CD8-positive, alpha-beta memory T cell (primary cell): Measurements from ENCODE around the gene SHC3. TPM values are rescaled to one million over a fixed set of nuclear protein-coding genes. Genes with fewer than 3 reads are reported as not detected.

Experiments
- CTCF ChIA-PET: fragments of 350-600 bp; sonication (Branson Sonifier 250); formaldehyde crosslinking; loops from one replicate; lab custom pipeline; 2021; ENCODE audit warnings: antibody characterized with exemption; lab: Charles Lee
- POLR2A ChIA-PET: fragments of 350-600 bp; sonication (Branson Sonifier 250); formaldehyde crosslinking; loops from one replicate; lab custom pipeline; 2021; ENCODE audit warnings: antibody characterized with exemption; lab: Charles Lee
- DNase-seq, 5 donors: peaks; one replicate each; pipeline versions ENCODE4 v3.0.0 to v3.0.0-alpha.2; 2020 to 2022; ENCODE audit warnings: mixed read lengths in 1 of 5
- H3K27ac ChIP-seq: one replicate; pipeline ENCODE4 v1.7.0; 2013; ENCODE audit warnings: low read depth, mild to moderate bottlenecking, low read length, moderate library complexity
- H3K27me3 ChIP-seq: 2 replicates; pipeline ENCODE4 v1.7.0; 2013; ENCODE audit warnings: low read length, mild to moderate bottlenecking; ENCODE audit not compliant: insufficient read depth, poor library complexity, severe bottlenecking
- H3K36me3 ChIP-seq: 2 replicates; pipeline ENCODE4 v1.7.0; 2013; ENCODE audit warnings: mild to moderate bottlenecking, low read length, moderate library complexity; ENCODE audit not compliant: insufficient read depth
- H3K4me1 ChIP-seq: 2 replicates; pipeline ENCODE4 v1.7.0; 2013; ENCODE audit warnings: mild to moderate bottlenecking, low read length, moderate library complexity; ENCODE audit not compliant: insufficient read depth
- H3K4me3 ChIP-seq: 2 replicates; pipeline ENCODE4 v1.7.0; 2013; ENCODE audit warnings: mild to moderate bottlenecking, low read length
- H3K9me3 ChIP-seq: 2 replicates; pipeline ENCODE4 v1.7.0; 2013; ENCODE audit warnings: mild to moderate bottlenecking, low read length
- H3K27ac Mint-ChIP-seq, 8 donors: one replicate each; pipeline ENCODE4 v1.8.0; 2020 to 2021; ENCODE audit warnings: mixed read lengths in 8 of 8, mild to moderate bottlenecking in 6 of 8, inconsistent platforms in 3 of 8, moderate library complexity in 3 of 8
- H3K27me3 Mint-ChIP-seq, 2 donors: one replicate each; pipeline ENCODE4 v1.8.0; 2020 to 2021; ENCODE audit warnings: mixed read lengths in 2 of 2, mild to moderate bottlenecking in 1 of 2, moderate library complexity in 1 of 2
- H3K36me3 Mint-ChIP-seq, 3 donors: one replicate each; pipeline ENCODE4 v1.8.0; 2020 to 2021; ENCODE audit warnings: mixed read lengths in 3 of 3, inconsistent platforms in 1 of 3, mild to moderate bottlenecking in 1 of 3
- H3K4me1 Mint-ChIP-seq, 3 donors: one replicate each; pipeline ENCODE4 v1.8.0; 2020 to 2021; ENCODE audit warnings: mixed read lengths in 3 of 3, inconsistent platforms in 1 of 3, mild to moderate bottlenecking in 1 of 3
- H3K4me3 Mint-ChIP-seq, 7 donors: one replicate each; pipeline ENCODE4 v1.8.0; 2020 to 2021; ENCODE audit warnings: mixed read lengths in 7 of 7, mild to moderate bottlenecking in 6 of 7, moderate library complexity in 4 of 7, inconsistent platforms in 2 of 7
- H3K9me3 Mint-ChIP-seq, 5 donors: one replicate each; pipeline ENCODE4 v1.8.0; 2020 to 2022; ENCODE audit warnings: mixed read lengths in 5 of 5, mild to moderate bottlenecking in 3 of 5, moderate library complexity in 2 of 5, inconsistent platforms in 1 of 5
- polyA plus RNA-seq: library from polyadenylated mRNA; unstranded; fragments of 300-500 nt; fragmentation: Illumina TruSeq; gene quantifications from one replicate; pipeline ENCODE4 v1.2.3, GENCODE V29; 2021
- total RNA-seq, 2 experiments: library from RNA; stranded (reverse); gene quantifications; one replicate each; pipeline ENCODE4 v1.2.3, GENCODE V29; 2021

SHC3 gene
- total and polyA plus RNA-seq, 3 experiments from 2014 or later: not detected

- H3K4me3 Mint-ChIP-seq: no peak overlapping the region
- POLR2A ChIA-PET: no interaction called here
- Histone ChIP-seq H3K4me3 (no peak overlapping the region), H3K27me3 (no peaks in the 10 kb centered on the region), H3K9me3 (no peaks in the 10 kb centered on the region), H3K27ac (no peak overlapping the region), H3K4me1 (no peaks in the 10 kb centered on the region), H3K36me3 (no peaks in the 10 kb centered on the region)
- DNase-seq: no peak
- H3K4me1 Mint-ChIP-seq: no peaks in the 10 kb centered on the region
- no peak overlapping the region for H3K27ac Mint-ChIP-seq
- peaks cover 10 to 17% (median 13%) of the 10 kb centered on the region in 5 donors for H3K9me3 Mint-ChIP-seq
- H3K36me3 Mint-ChIP-seq: no peaks in the 10 kb centered on the region
- CTCF ChIA-PET: no interaction called here
- peaks cover 19 to 50% of the 10 kb centered on the region in 2 donors for H3K27me3 Mint-ChIP-seq
Observed at GRCh38 chr9:89032661-89033060, 146.0 kb downstream of the SHC3 start.

- Histone ChIP-seq H3K27ac (no peak overlapping the region), H3K27me3 (no peaks in the 10 kb centered on the region), H3K36me3 (no peaks in the 10 kb centered on the region), H3K9me3 (no peaks in the 10 kb centered on the region), H3K4me1 (no peaks in the 10 kb centered on the region), H3K4me3 (no peak overlapping the region)
- no peak for DNase-seq
- H3K36me3 Mint-ChIP-seq: no peaks in the 10 kb centered on the region
- H3K9me3 Mint-ChIP-seq: peaks cover 10 to 17% (median 13%) of the 10 kb centered on the region in 5 donors
- H3K4me3 Mint-ChIP-seq: no peak overlapping the region
- H3K27me3 Mint-ChIP-seq: peaks cover 19 to 52% of the 10 kb centered on the region in 2 donors
- POLR2A ChIA-PET: no interaction called here
- no peak overlapping the region for H3K27ac Mint-ChIP-seq
- H3K4me1 Mint-ChIP-seq: no peaks in the 10 kb centered on the region
- CTCF ChIA-PET: no interaction called here
Observed at GRCh38 chr9:89032173-89032572, 146.4 kb downstream of the SHC3 start.

- Mint-ChIP-seq H3K4me3 (no peak overlapping the region), H3K27me3 (peaks cover 16 to 44% of the 10 kb centered on the region in 2 donors), H3K9me3 (peaks cover 12 to 17% (median 15%) of the 10 kb centered on the region in 5 donors), H3K27ac (no peak overlapping the region), H3K4me1 (no peaks in the 10 kb centered on the region), H3K36me3 (no peaks in the 10 kb centered on the region)
- ChIA-PET CTCF (no interaction called here), POLR2A (no interaction called here)
- Histone ChIP-seq H3K4me1 (no peaks in the 10 kb centered on the region), H3K27me3 (no peaks in the 10 kb centered on the region), H3K27ac (no peak overlapping the region), H3K36me3 (no peaks in the 10 kb centered on the region), H3K9me3 (no peaks in the 10 kb centered on the region), H3K4me3 (no peak overlapping the region)
- DNase-seq: no peak
Observed at GRCh38 chr9:89029788-89030187, 148.8 kb downstream of the SHC3 start.

GRCh38 chr9:89026876-89027275 lies 151.7 kb downstream of the SHC3 start:
- H3K9me3 ChIP-seq: no peaks in the 10 kb centered on the region
- no peaks in the 10 kb centered on the region for H3K4me1 ChIP-seq
- Mint-ChIP-seq H3K27ac (no peak overlapping the region), H3K36me3 (no peaks in the 10 kb centered on the region), H3K4me1 (no peaks in the 10 kb centered on the region), H3K27me3 (peaks cover 9 to 26% of the 10 kb centered on the region in 2 donors), H3K9me3 (peaks cover 12 to 17% (median 15%) of the 10 kb centered on the region in 5 donors), H3K4me3 (no peak overlapping the region)
- ChIA-PET CTCF (no interaction called here), POLR2A (no interaction called here)
- DNase-seq: no peak
- H3K36me3 ChIP-seq: no peaks in the 10 kb centered on the region
- H3K27ac ChIP-seq: no peak overlapping the region
- H3K4me3 ChIP-seq: no peak overlapping the region
- no peaks in the 10 kb centered on the region for H3K27me3 ChIP-seq

- POLR2A ChIA-PET: no interaction called here
Observed at GRCh38 chr9:89025553-89025952, 153.1 kb downstream of the SHC3 start.

GRCh38 chr9:89024727-89025126 lies 153.9 kb downstream of the SHC3 start:
- H3K36me3 Mint-ChIP-seq: no peaks in the 10 kb centered on the region
- H3K4me3 Mint-ChIP-seq: no peak overlapping the region
- H3K9me3 Mint-ChIP-seq: peaks cover 0 to 8% (median 5%) of the 10 kb centered on the region in 5 donors
- H3K4me1 ChIP-seq: no peaks in the 10 kb centered on the region
- H3K4me3 ChIP-seq: no peak overlapping the region
- CTCF ChIA-PET: no interaction called here
- H3K27me3 Mint-ChIP-seq: peaks cover 7 to 25% of the 10 kb centered on the region in 2 donors
- H3K9me3 ChIP-seq: no peaks in the 10 kb centered on the region
- no peaks in the 10 kb centered on the region for H3K4me1 Mint-ChIP-seq
- no peaks in the 10 kb centered on the region for H3K27me3 ChIP-seq
- POLR2A ChIA-PET: no interaction called here
- no peak overlapping the region for H3K27ac ChIP-seq
- H3K27ac Mint-ChIP-seq: no peak overlapping the region
- DNase-seq: no peak
- H3K36me3 ChIP-seq: no peaks in the 10 kb centered on the region

More at GRCh38 chr9:89025553-89025952, 153.1 kb downstream of the SHC3 start:
- CTCF ChIA-PET: no interaction called here
- Mint-ChIP-seq H3K36me3 (no peaks in the 10 kb centered on the region), H3K4me3 (no peak overlapping the region), H3K27ac (no peak overlapping the region), H3K4me1 (no peaks in the 10 kb centered on the region), H3K9me3 (peaks cover under 1 to 12% (median 10%) of the 10 kb centered on the region in 5 donors), H3K27me3 (peaks cover 9 to 25% of the 10 kb centered on the region in 2 donors)
- Histone ChIP-seq H3K9me3 (no peaks in the 10 kb centered on the region), H3K4me1 (no peaks in the 10 kb centered on the region), H3K27ac (no peak overlapping the region), H3K4me3 (no peak overlapping the region), H3K36me3 (no peaks in the 10 kb centered on the region), H3K27me3 (no peaks in the 10 kb centered on the region)
- DNase-seq: no peak

GRCh38 chr9:89023740-89024139 lies 154.9 kb downstream of the SHC3 start:
- no peaks in the 10 kb centered on the region for H3K36me3 Mint-ChIP-seq
- H3K4me1 Mint-ChIP-seq: no peaks in the 10 kb centered on the region
- H3K4me3 ChIP-seq: no peak overlapping the region
- H3K4me3 Mint-ChIP-seq: no peak overlapping the region
- H3K9me3 ChIP-seq: no peaks in the 10 kb centered on the region
- ChIA-PET CTCF (no interaction called here), POLR2A (no interaction called here)
- no peaks in the 10 kb centered on the region for H3K36me3 ChIP-seq
- H3K4me1 ChIP-seq: no peaks in the 10 kb centered on the region
- no peaks in the 10 kb centered on the region for H3K27me3 ChIP-seq
- H3K27ac Mint-ChIP-seq: no peak overlapping the region
- peaks cover 5 to 22% of the 10 kb centered on the region in 2 donors for H3K27me3 Mint-ChIP-seq
- no peak overlapping the region for H3K27ac ChIP-seq
- H3K9me3 Mint-ChIP-seq: peaks cover 0 to 4% (median 2%) of the 10 kb centered on the region in 5 donors
- DNase-seq: no peak

- H3K27ac ChIP-seq: no peak overlapping the region
- H3K27me3 Mint-ChIP-seq: peaks cover 5 to 19% of the 10 kb centered on the region in 2 donors
- no peaks in the 10 kb centered on the region for H3K36me3 Mint-ChIP-seq
- H3K9me3 Mint-ChIP-seq: peaks cover 0 to 4% (median under 1%) of the 10 kb centered on the region in 5 donors
- no peak for DNase-seq
- POLR2A ChIA-PET: no interaction called here
- H3K4me3 ChIP-seq: no peak overlapping the region
- no peak overlapping the region for H3K4me3 Mint-ChIP-seq
- H3K4me1 Mint-ChIP-seq: no peaks in the 10 kb centered on the region
- no peaks in the 10 kb centered on the region for H3K4me1 ChIP-seq
- H3K36me3 ChIP-seq: no peaks in the 10 kb centered on the region
- CTCF ChIA-PET: no interaction called here
- H3K9me3 ChIP-seq: no peaks in the 10 kb centered on the region
- H3K27ac Mint-ChIP-seq: no peak overlapping the region
- no peaks in the 10 kb centered on the region for H3K27me3 ChIP-seq
Observed at GRCh38 chr9:89022902-89023301, 155.7 kb downstream of the SHC3 start.
